B cell (primary cell): ENCODE data around the gene ZDHHC4. TPM values are rescaled to one million over a fixed set of nuclear protein-coding genes. Genes with fewer than 3 reads are reported as not detected.

Source experiments
- ATAC-seq: fragments of 200-7000 bp; cut with Tn5 transposase; one replicate; pipeline ENCODE4 v1.10.0; 2021; ENCODE audit warnings: low read depth, mild to moderate bottlenecking, moderate number of reproducible peaks, moderate library complexity
- CTCF ChIA-PET: fragments of 350-600 bp; sonication (Branson Sonifier 250); formaldehyde crosslinking; loops from one replicate; lab custom pipeline; 2021; ENCODE audit warnings: antibody characterized with exemption, inconsistent platforms; lab: Charles Lee
- POLR2A ChIA-PET: fragments of 350-600 bp; sonication (Branson Sonifier 250); formaldehyde crosslinking; loops from one replicate; lab custom pipeline; 2021; ENCODE audit warnings: antibody characterized with exemption; lab: Charles Lee
- DNase-seq: peaks from one replicate; pipeline ENCODE4 v3.0.0; 2013
- H2AFZ ChIP-seq: 2 replicates; pipeline ENCODE4 v1.6.1; 2012; ENCODE audit warnings: mild to moderate bottlenecking, low read depth, low read length; ENCODE audit not compliant: insufficient read depth, poor library complexity, severe bottlenecking
- H3K27ac ChIP-seq, 2 donors: 1 replicate in 1 of 2; 2 replicates in 1 of 2; pipeline ENCODE4 v1.5.1; 2012 to 2013; ENCODE audit warnings: low read length in 2 of 2, mild to moderate bottlenecking in 2 of 2, moderate library complexity in 1 of 2
- H3K27me3 ChIP-seq, 4 experiments: fragments of 200-600 bp in 1 of 4; sonication (generic) in 1 of 4; replicated peaks in 1 of 4; 1 replicate in 2 of 4; 2 replicates in 2 of 4; pipeline versions ENCODE4 v1.6.1 to v1.7.0; 2013 to 2016; ENCODE audit warnings: low read length in 3 of 4, mild to moderate bottlenecking in 2 of 4, mixed read lengths in 1 of 4, moderate library complexity in 1 of 4; ENCODE audit not compliant: insufficient read depth in 4 of 4, control insufficient read depth in 3 of 4; ENCODE audit errors: control extremely low read depth in 1 of 4
- H3K36me3 ChIP-seq, 2 experiments: replicated peaks in 1 of 2; 1 replicate in 1 of 2; 2 replicates in 1 of 2; pipeline versions ENCODE4 v1.6.1 to v1.7.1; 2013; ENCODE audit warnings: low read length in 1 of 2; ENCODE audit not compliant: insufficient read depth in 2 of 2, control insufficient read depth in 1 of 2; ENCODE audit errors: control extremely low read depth in 1 of 2, extremely low read depth in 1 of 2
- H3K4me1 ChIP-seq, 2 donors: fragments of 200-600 bp in 1 of 2; sonication (generic) in 1 of 2; 1 replicate in 1 of 2; 2 replicates in 1 of 2; pipeline versions ENCODE4 v1.5.1 to v1.6.1; 2013 to 2017; ENCODE audit warnings: low read length in 2 of 2; ENCODE audit not compliant: control insufficient read depth in 2 of 2, insufficient read depth in 2 of 2
- H3K4me2 ChIP-seq: replicated peaks from 2 replicates; pipeline ENCODE3; 2012; ENCODE audit warnings: mild to moderate bottlenecking, low read depth, low read length; ENCODE audit not compliant: poor library complexity, severe bottlenecking
- H3K4me3 ChIP-seq, 5 experiments: fragments of 200-600 bp in 1 of 5; sonication (generic) in 1 of 5; 1 replicate in 3 of 5; 2 replicates in 2 of 5; pipeline versions ENCODE4 v1.5.1 to v1.7.0; 2011 to 2016; ENCODE audit warnings: low read length in 4 of 5, mild to moderate bottlenecking in 4 of 5, low read depth in 2 of 5, control low read depth in 1 of 5, moderate library complexity in 1 of 5; ENCODE audit not compliant: insufficient read depth in 1 of 5; ENCODE audit errors: control extremely low read depth in 1 of 5, extremely low read depth in 1 of 5
- H3K79me2 ChIP-seq: fragments of 200-600 bp; sonication (generic); one replicate; pipeline ENCODE4 v1.6.0; 2016; ENCODE audit warnings: low read length; ENCODE audit not compliant: control insufficient read depth, insufficient read depth
- H3K9ac ChIP-seq: fragments of 200-600 bp; sonication (generic); 2 replicates; pipeline ENCODE4 v1.6.1; 2017; ENCODE audit warnings: mild to moderate bottlenecking, low read length, moderate library complexity
- H3K9me3 ChIP-seq, 3 donors: one replicate each; pipeline versions ENCODE4 v1.6.1 to v1.7.1; 2013; ENCODE audit warnings: low read length in 2 of 3; ENCODE audit not compliant: control insufficient read depth in 2 of 3, insufficient read depth in 1 of 3; ENCODE audit errors: control extremely low read depth in 1 of 3
- H4K20me1 ChIP-seq: 2 replicates; pipeline ENCODE4 v1.6.0; 2012; ENCODE audit warnings: mild to moderate bottlenecking, low read length; ENCODE audit not compliant: insufficient read depth, control insufficient read depth, poor library complexity, severe bottlenecking
- H3K27ac Mint-ChIP-seq: one replicate; pipeline ENCODE4 v1.8.0; 2021; ENCODE audit warnings: mixed read lengths
- H3K27me3 Mint-ChIP-seq: one replicate; pipeline ENCODE4 v1.8.0; 2021; ENCODE audit warnings: mixed read lengths
- H3K4me1 Mint-ChIP-seq: one replicate; pipeline ENCODE4 v1.8.0; 2021; ENCODE audit warnings: mixed read lengths
- H3K4me3 Mint-ChIP-seq: one replicate; pipeline ENCODE4 v1.8.0; 2021; ENCODE audit warnings: mixed read lengths
- H3K9me3 Mint-ChIP-seq: one replicate; pipeline ENCODE4 v1.8.0; 2022; ENCODE audit warnings: mixed read lengths; ENCODE audit not compliant: insufficient read depth
- EZH2 ChIP-seq: IDR thresholded peaks from 2 replicates; pipeline ENCODE4 v1.6.1; 2012; ENCODE audit warnings: borderline replicate concordance, low read depth, mild to moderate bottlenecking, moderate library complexity, low read length; ENCODE audit not compliant: insufficient read depth, poor library complexity, severe bottlenecking
- WGBS: methylation state at CpG from one replicate; pipeline ENCODE4 v1.1.5; 2013; ENCODE audit warnings: missing lambda C conversion rate; ENCODE audit not compliant: insufficient coverage; 5-methylcytosine and 5-hydroxymethylcytosine counted together
- intact Hi-C: fragments of 100-400 bp; cut with micrococcal nuclease; formaldehyde crosslinking; loops from one replicate; pipeline ENCODE4 v1.10.0; 2022
- polyA plus RNA-seq: library from polyadenylated mRNA; depleted of rRNA; stranded (reverse); fragments of >200 nt; gene quantifications from 2 replicates; pipeline ENCODE4 v1.2.3, GENCODE V29; 2012
- total RNA-seq, 2 donors: library from RNA; stranded (reverse); fragments of 120-200 nt in 1 of 2; gene quantifications; 1 replicate in 1 of 2; 2 replicates in 1 of 2; pipeline versions ENCODE4 v1.2.3 to v1.2.4, GENCODE V29; 2013 to 2022
- TF ChIP-seq, protein P1 (sequence below): fragments of 200-600 bp; IDR thresholded peaks from one replicate; pipeline ENCODE4 v1.8.0; 2022; ENCODE audit warnings: antibody characterized with exemption, mild to moderate bottlenecking

ZDHHC4 gene
- total and polyA plus RNA-seq, 2 donors (not counting 1 experiment from before 2014, with no cell fraction given), result 38.5 to 42.0 TPM

DNA sequence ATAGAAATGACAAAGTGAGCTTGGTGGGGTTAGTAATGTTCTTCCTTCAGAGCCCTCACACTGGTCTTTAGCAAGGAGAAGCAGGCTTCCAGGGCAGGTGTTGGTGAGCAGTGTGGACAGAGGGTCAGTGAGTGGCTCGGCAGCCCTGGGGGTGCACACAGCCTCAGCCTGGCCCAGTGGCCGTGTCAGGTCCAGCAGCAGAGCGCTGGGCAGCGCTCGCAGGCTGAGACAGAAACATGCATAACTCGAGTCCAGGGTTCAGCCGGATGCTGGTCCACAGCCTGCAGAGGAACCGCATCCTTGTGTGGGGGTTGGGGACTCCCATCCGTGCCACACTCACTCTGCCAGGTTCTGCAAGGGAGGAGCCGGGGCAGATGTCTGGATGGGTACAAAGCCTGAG, 27.2 kb downstream of the ZDHHC4 start:
- Histone ChIP-seq H3K4me2 (no peak overlapping the region), H2AFZ (no peak overlapping the region), H3K27ac (no peak overlapping the region), H3K4me1 (no peaks in the 10 kb centered on the region), H3K79me2 (peaks cover 26% of the 10 kb centered on the region), H3K9me3 (no peaks in the 10 kb centered on the region), H4K20me1 (peaks cover 13% of the 10 kb centered on the region), H3K27me3 (no peaks in the 10 kb centered on the region), H3K36me3 (peaks cover 1 to 57% of the 10 kb centered on the region in 2 experiments), H3K9ac (no peak overlapping the region), H3K4me3 (no peak overlapping the region)
- Mint-ChIP-seq H3K27me3 (no peaks in the 10 kb centered on the region), H3K4me1 (no peaks in the 10 kb centered on the region), H3K9me3 (no peaks in the 10 kb centered on the region), H3K27ac (no peak overlapping the region), H3K4me3 (no peak overlapping the region)
- DNase-seq (no peak), ATAC-seq (no peak)
- intact Hi-C loops, result no loop called here
- CTCF ChIA-PET, result interaction anchor here (1.2 kb wide), 1 partner anchor 35 kb away, joined by 3 read pairs; no protein-coding TSS in a partner anchor
- 98% methylated on average over 9 of the region's 10 CpGs for WGBS
- POLR2A ChIA-PET, result no interaction called here
- TF ChIP-seq, protein P1, sequence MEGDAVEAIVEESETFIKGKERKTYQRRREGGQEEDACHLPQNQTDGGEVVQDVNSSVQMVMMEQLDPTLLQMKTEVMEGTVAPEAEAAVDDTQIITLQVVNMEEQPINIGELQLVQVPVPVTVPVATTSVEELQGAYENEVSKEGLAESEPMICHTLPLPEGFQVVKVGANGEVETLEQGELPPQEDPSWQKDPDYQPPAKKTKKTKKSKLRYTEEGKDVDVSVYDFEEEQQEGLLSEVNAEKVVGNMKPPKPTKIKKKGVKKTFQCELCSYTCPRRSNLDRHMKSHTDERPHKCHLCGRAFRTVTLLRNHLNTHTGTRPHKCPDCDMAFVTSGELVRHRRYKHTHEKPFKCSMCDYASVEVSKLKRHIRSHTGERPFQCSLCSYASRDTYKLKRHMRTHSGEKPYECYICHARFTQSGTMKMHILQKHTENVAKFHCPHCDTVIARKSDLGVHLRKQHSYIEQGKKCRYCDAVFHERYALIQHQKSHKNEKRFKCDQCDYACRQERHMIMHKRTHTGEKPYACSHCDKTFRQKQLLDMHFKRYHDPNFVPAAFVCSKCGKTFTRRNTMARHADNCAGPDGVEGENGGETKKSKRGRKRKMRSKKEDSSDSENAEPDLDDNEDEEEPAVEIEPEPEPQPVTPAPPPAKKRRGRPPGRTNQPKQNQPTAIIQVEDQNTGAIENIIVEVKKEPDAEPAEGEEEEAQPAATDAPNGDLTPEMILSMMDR, result no peak
- TF ChIP-seq EZH2, result no peak

DNA sequence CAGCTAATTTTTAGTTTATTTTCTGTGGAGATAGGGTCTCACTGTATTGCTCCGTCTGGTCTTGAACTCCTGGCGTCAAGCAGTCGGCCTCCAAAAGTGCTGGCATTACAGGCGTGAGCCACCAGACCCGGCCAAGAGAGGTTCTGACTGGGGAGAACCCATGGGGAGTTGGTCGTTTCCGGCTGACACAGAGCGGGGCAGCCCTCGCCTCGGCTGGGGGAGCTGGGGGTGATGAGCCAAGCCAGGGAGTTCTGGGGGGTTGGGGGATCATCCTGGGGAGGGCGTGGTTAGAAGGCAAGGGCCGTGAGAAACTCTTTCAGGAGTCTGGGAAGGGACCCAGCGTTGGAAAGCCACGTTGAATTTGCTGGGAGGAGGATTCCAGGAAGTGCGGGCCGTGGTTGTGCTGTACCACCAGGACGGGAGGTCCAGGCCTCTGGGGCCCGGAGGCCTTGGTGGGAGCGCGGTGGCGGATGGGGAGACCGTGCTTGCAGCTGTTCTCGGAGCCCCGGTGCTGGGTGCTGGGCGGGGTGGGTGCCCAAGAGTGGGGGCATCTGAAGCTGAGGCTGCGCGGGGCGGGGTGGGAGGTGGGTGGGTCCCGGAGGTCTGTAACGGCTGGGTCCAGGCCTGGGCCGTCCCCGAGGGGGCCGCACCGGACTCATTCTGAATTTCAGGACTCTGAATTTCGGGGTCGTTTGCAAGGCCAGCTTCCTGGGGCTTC, 29.8 kb downstream of the ZDHHC4 start:
- H3K9ac ChIP-seq, result no peak overlapping the region
- no peaks in the 10 kb centered on the region for H3K9me3 ChIP-seq
- no peaks in the 10 kb centered on the region for H3K27me3 ChIP-seq
- peaks cover 17% of the 10 kb centered on the region for H3K79me2 ChIP-seq
- TF ChIP-seq, protein P1, result no peak
- TF ChIP-seq EZH2, result no peak
- H3K36me3 ChIP-seq, result peaks cover 1 to 37% of the 10 kb centered on the region in 2 experiments
- peaks cover 9% of the 10 kb centered on the region for H4K20me1 ChIP-seq
- no peaks in the 10 kb centered on the region for H3K27me3 Mint-ChIP-seq
- no peak overlapping the region for H3K4me3 ChIP-seq
- H3K4me1 Mint-ChIP-seq, result no peaks in the 10 kb centered on the region
- no peak for DNase-seq
- no peak overlapping the region for H3K27ac Mint-ChIP-seq
- no peak overlapping the region for H3K4me2 ChIP-seq
- no peak overlapping the region for H3K27ac ChIP-seq
- WGBS, result 97% methylated on average over 36 of the region's 36 CpGs
- POLR2A ChIA-PET, result no interaction called here
- no peaks in the 10 kb centered on the region for H3K9me3 Mint-ChIP-seq
- intact Hi-C loops, result no loop called here
- H2AFZ ChIP-seq, result no peak overlapping the region
- CTCF ChIA-PET, result no interaction called here
- H3K4me1 ChIP-seq, result no peaks in the 10 kb centered on the region
- no peak for ATAC-seq
- no peak overlapping the region for H3K4me3 Mint-ChIP-seq
